Measurements from ENCODE around the gene ADAM12.

DNA sequence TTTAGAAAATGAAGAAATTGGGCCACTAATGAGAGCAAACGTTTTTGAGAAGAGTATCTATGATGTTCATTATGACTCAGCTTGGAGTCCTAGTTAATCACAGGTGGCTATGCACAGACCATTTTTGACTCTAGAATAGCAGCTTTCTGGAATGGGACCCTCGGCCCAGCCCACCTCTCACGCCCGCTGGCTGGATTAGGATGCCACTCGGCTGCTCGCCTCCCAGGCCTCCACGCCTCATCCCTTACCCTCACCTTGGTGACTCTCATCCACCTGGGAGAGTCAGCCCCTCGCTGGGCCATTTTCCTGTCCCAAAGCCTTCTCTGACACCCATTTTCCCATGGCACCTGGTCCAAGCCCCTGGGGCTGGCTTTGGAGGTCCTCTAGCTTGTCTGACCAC lies 173.6 kb downstream of the ADAM12 start:
- TF ChIP-seq POLR2A (IDR thresholded peaks at IDR 0.05): no peak
- TF ChIP-seq, protein P1, sequence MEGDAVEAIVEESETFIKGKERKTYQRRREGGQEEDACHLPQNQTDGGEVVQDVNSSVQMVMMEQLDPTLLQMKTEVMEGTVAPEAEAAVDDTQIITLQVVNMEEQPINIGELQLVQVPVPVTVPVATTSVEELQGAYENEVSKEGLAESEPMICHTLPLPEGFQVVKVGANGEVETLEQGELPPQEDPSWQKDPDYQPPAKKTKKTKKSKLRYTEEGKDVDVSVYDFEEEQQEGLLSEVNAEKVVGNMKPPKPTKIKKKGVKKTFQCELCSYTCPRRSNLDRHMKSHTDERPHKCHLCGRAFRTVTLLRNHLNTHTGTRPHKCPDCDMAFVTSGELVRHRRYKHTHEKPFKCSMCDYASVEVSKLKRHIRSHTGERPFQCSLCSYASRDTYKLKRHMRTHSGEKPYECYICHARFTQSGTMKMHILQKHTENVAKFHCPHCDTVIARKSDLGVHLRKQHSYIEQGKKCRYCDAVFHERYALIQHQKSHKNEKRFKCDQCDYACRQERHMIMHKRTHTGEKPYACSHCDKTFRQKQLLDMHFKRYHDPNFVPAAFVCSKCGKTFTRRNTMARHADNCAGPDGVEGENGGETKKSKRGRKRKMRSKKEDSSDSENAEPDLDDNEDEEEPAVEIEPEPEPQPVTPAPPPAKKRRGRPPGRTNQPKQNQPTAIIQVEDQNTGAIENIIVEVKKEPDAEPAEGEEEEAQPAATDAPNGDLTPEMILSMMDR (IDR thresholded peaks at IDR 0.05): no peak
